NT2/D1 (cell line): ENCODE measurements around the gene NME5.
"Not testable (repeated sequence)": the region's sequence is repeated elsewhere in the genome, so short reads cannot be mapped to it uniquely, and the experiment has no call there.

ENCODE experiments used
- DNase-seq: peaks from one replicate; pipeline ENCODE4 v3.0.0-alpha.2; 2011; ENCODE audit warnings: low read depth, low spot score
- H3K27me3 ChIP-seq: 2 replicates; pipeline ENCODE4 v1.6.0; 2011; ENCODE audit warnings: mild to moderate bottlenecking; ENCODE audit not compliant: insufficient read length, insufficient read depth
- H3K36me3 ChIP-seq: 2 replicates; pipeline ENCODE4 v1.6.1; 2011; ENCODE audit warnings: mild to moderate bottlenecking, low read length, mixed read lengths; ENCODE audit not compliant: insufficient read depth, insufficient read length
- H3K4me1 ChIP-seq: 2 replicates; pipeline ENCODE4 v1.5.1; 2011; ENCODE audit not compliant: insufficient read depth, insufficient read length
- H3K4me3 ChIP-seq: 2 replicates; pipeline ENCODE4 v1.5.1; 2011; ENCODE audit warnings: low read depth; ENCODE audit not compliant: insufficient read length
- H3K9ac ChIP-seq: 2 replicates; pipeline ENCODE4 v1.6.0; 2011; ENCODE audit warnings: low read depth; ENCODE audit not compliant: insufficient read length
- H3K9me3 ChIP-seq: 2 replicates; pipeline ENCODE4 v1.5.1; 2011; ENCODE audit warnings: mild to moderate bottlenecking, low read length; ENCODE audit not compliant: insufficient read depth
- SUZ12 ChIP-seq: IDR thresholded peaks from 2 replicates; pipeline ENCODE4 v1.6.1; 2011; ENCODE audit not compliant: insufficient read length, insufficient read depth; ENCODE audit errors: extremely low read depth
- YY1 ChIP-seq: IDR thresholded peaks from 2 replicates; pipeline ENCODE4 v1.6.1; 2011; ENCODE audit not compliant: insufficient read length, insufficient read depth
- ZNF274 ChIP-seq: IDR thresholded peaks from 2 replicates; pipeline ENCODE4 v1.6.1; 2011; ENCODE audit warnings: mild to moderate bottlenecking, low read depth, low read length

The NME5 gene

DNA sequence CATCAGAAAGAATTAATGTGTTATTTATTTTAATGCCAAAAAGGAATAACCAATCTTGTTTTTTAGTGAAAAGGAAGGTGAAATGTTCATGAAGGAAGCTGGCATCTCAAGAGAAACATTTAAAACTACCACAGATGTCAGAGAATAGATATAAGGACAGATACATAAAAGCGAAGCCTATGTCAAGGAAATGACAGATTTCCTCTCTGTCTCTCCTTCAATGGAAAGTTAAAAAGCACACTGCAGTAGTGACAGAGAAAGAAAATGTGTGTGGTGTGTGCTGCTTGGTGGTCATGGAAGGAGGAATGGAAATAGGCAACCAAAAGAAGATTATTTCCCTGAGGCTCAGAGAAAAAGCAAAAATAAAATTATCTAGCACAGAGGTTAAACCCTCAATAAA lies 46.2 kb downstream of the NME5 start:
- no peaks in the 10 kb centered on the region for H3K36me3 ChIP-seq
- no peaks in the 10 kb centered on the region for H3K9me3 ChIP-seq
- DNase-seq, result no peak
- H3K4me1 ChIP-seq, result peaks cover 14% of the 10 kb centered on the region
- peaks cover 52% of the 10 kb centered on the region for H3K27me3 ChIP-seq
- H3K4me3 ChIP-seq, result no peak overlapping the region
- TF ChIP-seq YY1 (no peak), ZNF274 (no peak), SUZ12 (no peak)
- no peak overlapping the region for H3K9ac ChIP-seq

DNA sequence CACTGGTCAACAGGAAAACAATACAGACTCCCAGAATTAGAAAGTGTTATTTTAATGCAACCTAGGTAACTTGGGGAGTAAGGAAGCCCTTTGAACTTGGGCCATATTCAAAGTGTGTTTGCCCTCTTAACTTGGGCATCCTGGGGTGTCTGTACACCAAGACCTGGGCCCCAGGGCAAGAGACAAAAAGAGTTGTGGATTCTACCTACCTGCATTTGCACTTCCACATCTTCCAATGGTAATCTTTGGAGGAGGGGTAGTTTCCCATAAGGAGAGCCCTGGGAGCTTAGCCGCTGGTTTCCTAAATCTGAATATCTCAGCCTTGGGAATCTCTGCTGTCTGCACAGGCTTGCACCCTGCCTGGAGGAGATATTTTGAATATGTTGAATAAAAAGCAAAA lies 46.9 kb downstream of the NME5 start:
- no peak overlapping the region for H3K9ac ChIP-seq
- H3K4me3 ChIP-seq, result no peak overlapping the region
- no peaks in the 10 kb centered on the region for H3K36me3 ChIP-seq
- no peaks in the 10 kb centered on the region for H3K9me3 ChIP-seq
- peaks cover 50% of the 10 kb centered on the region for H3K27me3 ChIP-seq
- peaks cover 14% of the 10 kb centered on the region for H3K4me1 ChIP-seq
- no peak for TF ChIP-seq YY1
- TF ChIP-seq ZNF274, result no peak
- TF ChIP-seq SUZ12, result no peak
- no peak for DNase-seq

DNA sequence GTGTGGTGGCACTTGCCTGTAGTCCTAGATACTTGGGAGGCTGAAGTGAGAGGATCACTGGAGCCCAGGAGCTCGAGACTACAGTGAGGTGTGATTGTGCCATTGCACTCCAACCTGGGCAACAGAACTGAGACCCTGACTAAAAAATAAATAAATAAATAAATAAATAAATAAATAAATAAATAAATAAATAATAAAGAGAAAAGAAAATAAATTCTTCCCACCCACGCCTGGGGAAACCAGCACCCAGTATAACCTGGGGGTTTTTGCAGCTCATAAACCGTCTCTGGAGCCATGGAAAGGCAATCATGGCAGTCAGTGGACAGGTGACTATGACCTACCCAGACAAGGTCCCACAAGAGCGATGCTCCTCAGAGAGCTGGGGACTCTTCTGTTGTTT lies 47.5 kb downstream of the NME5 start:
- H3K4me1 ChIP-seq, result peaks cover 14% of the 10 kb centered on the region
- no peaks in the 10 kb centered on the region for H3K36me3 ChIP-seq
- no peak for DNase-seq
- no peaks in the 10 kb centered on the region for H3K9me3 ChIP-seq
- peaks cover 44% of the 10 kb centered on the region for H3K27me3 ChIP-seq
- no peak overlapping the region for H3K4me3 ChIP-seq
- no peak for TF ChIP-seq ZNF274
- TF ChIP-seq YY1, result no peak
- TF ChIP-seq SUZ12, result no peak
- H3K9ac ChIP-seq, result no peak overlapping the region

DNA sequence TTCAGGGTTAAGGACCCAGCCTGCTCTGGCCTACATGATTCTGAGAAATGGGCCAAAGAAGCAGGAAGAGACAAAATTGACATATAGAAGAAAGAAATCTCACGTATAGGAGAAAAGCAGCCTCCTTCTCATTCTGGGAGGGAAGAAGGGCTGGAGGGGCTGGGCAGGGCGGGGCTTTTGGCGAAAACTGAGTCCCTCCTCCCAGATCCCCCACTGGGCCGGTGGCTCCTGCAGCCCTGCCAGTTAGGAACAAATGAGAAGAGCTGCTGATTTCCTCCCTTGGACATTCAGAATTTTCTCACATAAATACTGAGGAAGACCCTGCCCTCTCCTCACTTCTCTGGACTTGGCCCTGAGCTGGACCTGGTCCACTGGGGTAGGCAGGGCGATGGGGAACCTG lies 55.5 kb downstream of the NME5 start, which contains the start of gene WNT8A:
WNT8A (plus strand) TSS at position 332 of the 400 bp plus-strand sequence. CDS start 95 bp downstream, outside the sequence.
- Histone ChIP-seq H3K4me1 (peaks cover 6% of the 10 kb centered on the region), H3K9me3 (no peaks in the 10 kb centered on the region), H3K9ac (no peak within 1 kb of the TSS), H3K27me3 (peaks cover 6% of the 10 kb centered on the region), H3K4me3 (no peak within 1 kb of the TSS), H3K36me3 (no peaks in the 10 kb centered on the region)
- DNase-seq, result no peak
- TF ChIP-seq ZNF274 (no peak), YY1 (no peak)

DNA sequence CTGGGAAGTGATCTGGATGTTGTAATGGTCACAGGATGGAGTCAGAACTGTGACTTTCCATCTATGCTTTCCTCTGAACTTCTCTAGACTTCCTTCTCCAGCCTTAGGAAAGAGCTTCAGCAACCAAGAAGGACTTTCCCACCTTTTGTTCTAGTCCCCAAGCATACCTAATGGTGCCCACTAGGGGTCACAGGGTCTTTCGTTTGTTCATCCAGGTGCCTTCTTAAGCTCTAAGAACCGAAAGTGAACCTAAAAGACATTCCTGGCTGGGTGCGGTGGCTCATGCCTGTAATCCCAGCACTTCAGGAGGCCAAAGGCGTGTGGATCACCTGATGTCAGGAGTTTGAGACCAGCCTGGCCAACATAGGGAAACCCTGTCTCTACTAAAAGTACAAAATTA lies 57.2 kb downstream of the NME5 start:
- Histone ChIP-seq H3K27me3 (no peaks in the 10 kb centered on the region), H3K9me3 (no peaks in the 10 kb centered on the region), H3K4me3 (no peak overlapping the region), H3K9ac (no peak overlapping the region), H3K4me1 (peaks cover 6% of the 10 kb centered on the region), H3K36me3 (no peaks in the 10 kb centered on the region)
- no peak for DNase-seq
- TF ChIP-seq YY1 (no peak), SUZ12 (no peak), ZNF274 (no peak)

DNA sequence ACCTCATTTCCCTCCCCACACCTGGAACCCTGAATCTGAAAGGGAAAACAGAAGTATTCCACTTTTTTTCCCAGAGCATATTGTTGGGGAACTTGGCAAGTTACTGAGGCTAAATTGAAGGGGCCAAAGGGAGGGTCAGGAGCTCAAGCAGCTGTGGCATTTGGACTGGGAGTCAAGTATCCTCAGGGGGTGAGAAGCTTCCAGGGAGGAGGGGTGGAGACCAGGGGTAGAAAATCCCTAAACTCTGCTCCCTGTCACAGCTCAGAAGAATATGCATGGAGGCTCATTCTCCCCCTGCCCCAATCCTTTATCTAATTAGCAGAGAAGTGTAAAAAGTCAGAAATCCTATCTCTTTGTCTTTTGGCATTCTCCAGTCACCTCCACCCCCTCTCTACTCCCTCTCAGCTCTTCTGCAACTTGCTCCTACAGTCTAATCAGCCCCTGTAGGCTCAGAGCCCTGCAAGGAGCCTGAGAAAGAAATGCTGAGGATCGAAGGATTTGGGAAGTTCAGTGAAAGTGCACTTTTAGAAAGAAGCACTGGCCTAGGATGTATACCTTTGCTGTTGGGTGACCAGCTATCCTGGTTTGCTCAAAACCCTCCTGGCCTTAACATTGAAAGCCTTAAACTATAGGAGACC lies 61.1 kb downstream of the NME5 start:
- no peaks in the 10 kb centered on the region for H3K36me3 ChIP-seq

DNA sequence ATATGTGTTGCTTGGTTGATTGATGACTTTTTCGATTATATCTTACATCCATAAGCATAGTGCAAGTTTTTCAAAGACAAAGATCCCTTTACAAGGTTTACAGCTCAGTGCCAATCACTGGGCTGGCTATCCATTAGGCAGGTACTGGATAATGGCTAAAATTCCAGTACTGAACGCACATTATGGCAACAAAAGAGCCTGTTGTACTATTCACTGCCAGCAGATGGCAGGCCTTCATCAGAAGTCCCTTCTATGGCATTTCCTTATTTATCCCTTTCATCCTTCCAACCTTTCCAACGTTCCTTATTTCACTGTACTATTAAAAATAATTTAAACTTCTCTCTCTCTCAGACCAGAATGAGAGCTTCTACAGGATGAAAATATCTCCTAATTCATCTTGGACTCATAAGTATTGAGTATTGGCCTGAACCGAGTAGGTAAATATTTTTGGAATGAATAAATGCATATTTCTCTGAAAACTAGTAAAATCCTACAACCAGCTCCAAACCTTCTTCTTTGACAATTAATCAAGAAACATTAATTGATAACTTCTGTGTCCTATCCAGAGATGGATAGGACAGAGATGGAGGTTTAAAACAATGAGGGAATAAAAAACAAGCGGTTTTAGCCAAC lies 62.0 kb downstream of the NME5 start:
- DNase-seq, result no peak
- TF ChIP-seq YY1, result no peak
- TF ChIP-seq SUZ12, result no peak
- TF ChIP-seq ZNF274, result no peak
- Histone ChIP-seq H3K4me1 (no peaks in the 10 kb centered on the region), H3K4me3 (no peak overlapping the region), H3K36me3 (no peaks in the 10 kb centered on the region), H3K9ac (no peak overlapping the region), H3K27me3 (no peaks in the 10 kb centered on the region), H3K9me3 (no peaks in the 10 kb centered on the region)

More for the DNA sequence above, 61.1 kb downstream of the NME5 start:
- Histone ChIP-seq H3K9me3 (no peaks in the 10 kb centered on the region), H3K4me1 (no peaks in the 10 kb centered on the region), H3K9ac (no peak overlapping the region), H3K4me3 (no peak overlapping the region), H3K27me3 (no peaks in the 10 kb centered on the region)
- TF ChIP-seq SUZ12, result no peak
- no peak for TF ChIP-seq ZNF274
- TF ChIP-seq YY1, result no peak
- DNase-seq, result no peak

DNA sequence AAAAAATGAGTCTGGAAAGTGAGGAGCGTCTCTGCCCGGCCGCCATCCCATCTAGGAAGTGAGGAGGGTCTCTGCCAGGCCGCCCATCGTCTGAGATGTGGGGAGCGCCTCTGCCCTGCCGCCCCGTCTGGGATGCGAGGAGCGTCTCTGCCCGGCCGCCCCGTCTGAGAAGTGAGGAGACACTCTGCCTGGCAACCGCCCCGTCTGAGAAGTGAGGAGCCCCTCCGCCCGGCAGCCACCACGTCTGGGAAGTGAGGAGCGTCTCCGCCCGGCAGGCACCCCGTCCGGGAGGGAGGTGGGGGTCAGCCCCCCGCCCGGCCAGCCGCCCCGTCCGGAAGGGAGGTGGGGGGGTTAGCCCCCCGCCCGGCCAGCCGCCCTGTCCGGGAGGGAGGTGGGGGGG lies 69.2 kb downstream of the NME5 start:
- not testable (repeated sequence) for H3K4me1 ChIP-seq, H3K27me3 ChIP-seq, DNase-seq, H3K36me3 ChIP-seq, H3K9ac ChIP-seq, H3K9me3 ChIP-seq, H3K4me3 ChIP-seq
